Astrocyte of the spinal cord (primary cell): ENCODE measurements around the gene MEGF6.

Source experiments
- DNase-seq: peaks from one replicate; pipeline ENCODE4 v3.0.0; 2011; ENCODE audit warnings: low read depth, low spot score
- H3K4me3 ChIP-seq: 2 replicates; pipeline ENCODE4 v1.5.1; 2011; ENCODE audit warnings: low read depth, mild to moderate bottlenecking, low read length, moderate library complexity
- CTCF ChIP-seq: IDR thresholded peaks from 2 replicates; pipeline ENCODE4 v1.5.1; 2012; ENCODE audit warnings: low read depth, mild to moderate bottlenecking, low read length, inconsistent platforms
- in situ Hi-C: cut with HindIII; loops from 2 replicates; pipeline ENCODE4 v1.10.0; 2017; ENCODE audit warnings: low sequenced_read_pairs

MEGF6 gene

GRCh38 chr1:3527774-3528173 lies 83.5 kb downstream of the MEGF6 start:
- no peak for DNase-seq
- no peak for TF ChIP-seq CTCF
- H3K4me3 ChIP-seq: no peak overlapping the region
- in situ Hi-C loops: loop anchor here (25.0 kb wide), 1 partner anchor 110 kb away; the partner anchor contains the start of gene TPRG1L

GRCh38 chr1:3525551-3526482 lies 85.5 kb downstream of the MEGF6 start:
- in situ Hi-C loops: loop anchor here (25.0 kb wide), 1 partner anchor 111 kb away; the partner anchor contains the start of gene TPRG1L
- H3K4me3 ChIP-seq: no peak overlapping the region
- no peak for TF ChIP-seq CTCF
- DNase-seq: no peak

GRCh38 chr1:3524556-3525203 lies 86.6 kb downstream of the MEGF6 start:
- no peak for TF ChIP-seq CTCF
- in situ Hi-C loops: loop anchor here (25.0 kb wide), 1 partner anchor 113 kb away; the partner anchor contains the start of gene TPRG1L
- no peak for DNase-seq
- H3K4me3 ChIP-seq: no peak overlapping the region

GRCh38 chr1:3523980-3524379 lies 87.3 kb downstream of the MEGF6 start:
- H3K4me3 ChIP-seq: no peak overlapping the region
- DNase-seq: no peak
- in situ Hi-C loops: no loop called here
- no peak for TF ChIP-seq CTCF

- no peak for TF ChIP-seq CTCF
- DNase-seq: peak; percentile 53
- H3K4me3 ChIP-seq: no peak overlapping the region
- in situ Hi-C loops: no loop called here
Observed at GRCh38 chr1:3522564-3523265, 88.6 kb downstream of the MEGF6 start.

GRCh38 chr1:3522112-3522511 lies 89.2 kb downstream of the MEGF6 start:
- DNase-seq: no peak
- no peak overlapping the region for H3K4me3 ChIP-seq
- no peak for TF ChIP-seq CTCF
- in situ Hi-C loops: no loop called here
